ENCODE measurements around the gene RNASE11.
A peak's percentile ranks its signal among the peaks of the same experiment; 100 is the strongest.

The RNASE11 gene

GRCh38 chr14:20539906-20540305 lies 47.9 kb downstream of the RNASE11 start:
- DNase-seq = peak in 1 of 51 donors; percentile 0
